Endothelial cell of umbilical vein (primary cell): ENCODE data around the gene ANKAR.

ENCODE experiments used
- CTCF ChIP-seq, 2 donors: IDR thresholded peaks; 1 replicate in 1 of 2; 2 replicates in 1 of 2; pipeline ENCODE4 v1.5.1; 2011; ENCODE audit warnings: low read length in 2 of 2, mild to moderate bottlenecking in 2 of 2, moderate library complexity in 2 of 2, control low read depth in 1 of 2, inconsistent platforms in 1 of 2, low read depth in 1 of 2; ENCODE audit not compliant: insufficient read depth in 1 of 2; ENCODE audit errors: extremely low read depth in 1 of 2
- EZH2 ChIP-seq: IDR thresholded peaks from 2 replicates; pipeline ENCODE4 v1.6.1; 2012; ENCODE audit warnings: borderline replicate concordance, low read depth, mild to moderate bottlenecking, moderate library complexity, low read length, inconsistent platforms; ENCODE audit not compliant: severe bottlenecking
- FOS ChIP-seq: IDR thresholded peaks from 2 replicates; pipeline ENCODE4 v1.6.1; 2011; ENCODE audit warnings: mild to moderate bottlenecking, low read length, moderate library complexity, borderline replicate concordance; ENCODE audit not compliant: insufficient read depth
- GATA2 ChIP-seq: IDR thresholded peaks from 2 replicates; pipeline ENCODE4 v1.7.0; 2011; ENCODE audit warnings: low read depth, mild to moderate bottlenecking, moderate library complexity, mixed read lengths, low read length; ENCODE audit not compliant: insufficient read length, insufficient read depth
- JUN ChIP-seq: IDR thresholded peaks from 2 replicates; pipeline ENCODE4 v1.6.1; 2011; ENCODE audit warnings: borderline replicate concordance, low read depth; ENCODE audit not compliant: insufficient read length, insufficient read depth
- MAX ChIP-seq: IDR thresholded peaks from 2 replicates; pipeline ENCODE4 v1.6.1; 2011; ENCODE audit not compliant: insufficient read depth, insufficient read length
- MYC ChIP-seq: IDR thresholded peaks from one replicate; pipeline ENCODE4 v1.6.1; 2011; ENCODE audit warnings: mild to moderate bottlenecking, low read depth, low read length
- POLR2A ChIP-seq: IDR thresholded peaks from 2 replicates; pipeline ENCODE4 v1.6.1; 2012; ENCODE audit warnings: low read depth, mild to moderate bottlenecking, control low read depth, low read length
- POLR2AphosphoS5 ChIP-seq: IDR thresholded peaks from 2 replicates; pipeline ENCODE4 v1.6.1; 2012; ENCODE audit warnings: low read depth, mild to moderate bottlenecking, control low read depth, low read length, moderate library complexity; ENCODE audit not compliant: insufficient read depth

- TF ChIP-seq POLR2AphosphoS5 (no peak), EZH2 (no peak), CTCF (IDR thresholded peaks at IDR 0.05; ENCODE audit: extremely low read depth in 1 of 2, insufficient read depth in 1 of 2, low read depth in 1 of 2, low read length in 2 of 2) (no peak), POLR2A (no peak), MYC (no peak), JUN (no peak), FOS (no peak), MAX (no peak), GATA2 (no peak)
Observed at GRCh38 chr2:189627789-189628188, 46.7 kb upstream of the ANKAR start.
